ENCODE data around the gene KLF15. TPM values are rescaled to one million over a fixed set of nuclear protein-coding genes. Genes with fewer than 3 reads are reported as not detected.

The KLF15 gene
- total and polyA plus RNA-seq, 2 experiments from 2014 or later, result 3.5 to 19.8 TPM

DNA sequence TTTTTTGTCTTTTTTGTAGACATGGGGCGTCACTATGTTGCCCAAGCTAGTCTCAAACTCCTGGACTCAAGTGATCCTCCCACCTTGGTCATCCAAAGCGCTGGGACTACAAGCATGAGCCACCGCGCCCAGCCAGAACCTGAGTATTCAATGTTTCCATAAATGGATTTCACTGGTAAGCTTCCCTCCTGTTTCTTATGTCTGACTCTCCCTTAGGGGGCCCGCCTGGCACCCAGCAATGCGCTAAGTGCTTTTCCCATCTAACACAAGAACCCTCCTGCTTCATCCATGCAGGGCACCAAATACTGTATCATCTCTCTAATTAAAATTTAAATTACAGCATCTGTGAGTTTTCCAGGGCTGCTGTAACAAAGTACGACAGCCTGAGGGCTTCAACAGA is 44.9 kb downstream of the KLF15 start:
- H3K4me1 ChIP-seq (ENCODE audit: insufficient read depth), result peaks cover 5% of the 10 kb centered on the region
- H3K4me3 Mint-ChIP-seq, result no peak overlapping the region; the same call in 2 of the 3 replicates

More for the DNA sequence above, 44.9 kb downstream of the KLF15 start:
- peaks cover 14% of the 10 kb centered on the region for H3K4me1 Mint-ChIP-seq
- H3K36me3 ChIP-seq (ENCODE audit: insufficient read depth), result no peaks in the 10 kb centered on the region
- H3K9me2 ChIP-seq (ENCODE audit: insufficient read depth), result no peaks in the 10 kb centered on the region
- H3K27ac ChIP-seq (ENCODE audit: low read depth), result no peak overlapping the region
- no peaks in the 10 kb centered on the region for H4K20me1 ChIP-seq (replicated peaks; ENCODE audit: insufficient read depth)
- no peak for DNase-seq (ENCODE audit: low spot score)
- no peak overlapping the region for H3K27ac Mint-ChIP-seq
- no peaks in the 10 kb centered on the region for H3K27me3 ChIP-seq (ENCODE audit: insufficient read depth)
- H3K27me3 Mint-ChIP-seq (ENCODE audit: insufficient read depth, low read depth, poor library complexity), result peaks cover 17% of the 10 kb centered on the region
- no peak for TF ChIP-seq ZNF114 (CRISPR knock-in tag; IDR thresholded peaks at IDR 0.05)
- TF ChIP-seq EZH2 (IDR thresholded peaks at IDR 0.05; ENCODE audit: low read depth, unreplicated experiment), result no peak
- TF ChIP-seq, protein P1, sequence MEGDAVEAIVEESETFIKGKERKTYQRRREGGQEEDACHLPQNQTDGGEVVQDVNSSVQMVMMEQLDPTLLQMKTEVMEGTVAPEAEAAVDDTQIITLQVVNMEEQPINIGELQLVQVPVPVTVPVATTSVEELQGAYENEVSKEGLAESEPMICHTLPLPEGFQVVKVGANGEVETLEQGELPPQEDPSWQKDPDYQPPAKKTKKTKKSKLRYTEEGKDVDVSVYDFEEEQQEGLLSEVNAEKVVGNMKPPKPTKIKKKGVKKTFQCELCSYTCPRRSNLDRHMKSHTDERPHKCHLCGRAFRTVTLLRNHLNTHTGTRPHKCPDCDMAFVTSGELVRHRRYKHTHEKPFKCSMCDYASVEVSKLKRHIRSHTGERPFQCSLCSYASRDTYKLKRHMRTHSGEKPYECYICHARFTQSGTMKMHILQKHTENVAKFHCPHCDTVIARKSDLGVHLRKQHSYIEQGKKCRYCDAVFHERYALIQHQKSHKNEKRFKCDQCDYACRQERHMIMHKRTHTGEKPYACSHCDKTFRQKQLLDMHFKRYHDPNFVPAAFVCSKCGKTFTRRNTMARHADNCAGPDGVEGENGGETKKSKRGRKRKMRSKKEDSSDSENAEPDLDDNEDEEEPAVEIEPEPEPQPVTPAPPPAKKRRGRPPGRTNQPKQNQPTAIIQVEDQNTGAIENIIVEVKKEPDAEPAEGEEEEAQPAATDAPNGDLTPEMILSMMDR (conservative IDR thresholded peaks at IDR 0.05; ENCODE audit: low read depth in 2 of 2), result no peak
- TF ChIP-seq, protein P2, sequence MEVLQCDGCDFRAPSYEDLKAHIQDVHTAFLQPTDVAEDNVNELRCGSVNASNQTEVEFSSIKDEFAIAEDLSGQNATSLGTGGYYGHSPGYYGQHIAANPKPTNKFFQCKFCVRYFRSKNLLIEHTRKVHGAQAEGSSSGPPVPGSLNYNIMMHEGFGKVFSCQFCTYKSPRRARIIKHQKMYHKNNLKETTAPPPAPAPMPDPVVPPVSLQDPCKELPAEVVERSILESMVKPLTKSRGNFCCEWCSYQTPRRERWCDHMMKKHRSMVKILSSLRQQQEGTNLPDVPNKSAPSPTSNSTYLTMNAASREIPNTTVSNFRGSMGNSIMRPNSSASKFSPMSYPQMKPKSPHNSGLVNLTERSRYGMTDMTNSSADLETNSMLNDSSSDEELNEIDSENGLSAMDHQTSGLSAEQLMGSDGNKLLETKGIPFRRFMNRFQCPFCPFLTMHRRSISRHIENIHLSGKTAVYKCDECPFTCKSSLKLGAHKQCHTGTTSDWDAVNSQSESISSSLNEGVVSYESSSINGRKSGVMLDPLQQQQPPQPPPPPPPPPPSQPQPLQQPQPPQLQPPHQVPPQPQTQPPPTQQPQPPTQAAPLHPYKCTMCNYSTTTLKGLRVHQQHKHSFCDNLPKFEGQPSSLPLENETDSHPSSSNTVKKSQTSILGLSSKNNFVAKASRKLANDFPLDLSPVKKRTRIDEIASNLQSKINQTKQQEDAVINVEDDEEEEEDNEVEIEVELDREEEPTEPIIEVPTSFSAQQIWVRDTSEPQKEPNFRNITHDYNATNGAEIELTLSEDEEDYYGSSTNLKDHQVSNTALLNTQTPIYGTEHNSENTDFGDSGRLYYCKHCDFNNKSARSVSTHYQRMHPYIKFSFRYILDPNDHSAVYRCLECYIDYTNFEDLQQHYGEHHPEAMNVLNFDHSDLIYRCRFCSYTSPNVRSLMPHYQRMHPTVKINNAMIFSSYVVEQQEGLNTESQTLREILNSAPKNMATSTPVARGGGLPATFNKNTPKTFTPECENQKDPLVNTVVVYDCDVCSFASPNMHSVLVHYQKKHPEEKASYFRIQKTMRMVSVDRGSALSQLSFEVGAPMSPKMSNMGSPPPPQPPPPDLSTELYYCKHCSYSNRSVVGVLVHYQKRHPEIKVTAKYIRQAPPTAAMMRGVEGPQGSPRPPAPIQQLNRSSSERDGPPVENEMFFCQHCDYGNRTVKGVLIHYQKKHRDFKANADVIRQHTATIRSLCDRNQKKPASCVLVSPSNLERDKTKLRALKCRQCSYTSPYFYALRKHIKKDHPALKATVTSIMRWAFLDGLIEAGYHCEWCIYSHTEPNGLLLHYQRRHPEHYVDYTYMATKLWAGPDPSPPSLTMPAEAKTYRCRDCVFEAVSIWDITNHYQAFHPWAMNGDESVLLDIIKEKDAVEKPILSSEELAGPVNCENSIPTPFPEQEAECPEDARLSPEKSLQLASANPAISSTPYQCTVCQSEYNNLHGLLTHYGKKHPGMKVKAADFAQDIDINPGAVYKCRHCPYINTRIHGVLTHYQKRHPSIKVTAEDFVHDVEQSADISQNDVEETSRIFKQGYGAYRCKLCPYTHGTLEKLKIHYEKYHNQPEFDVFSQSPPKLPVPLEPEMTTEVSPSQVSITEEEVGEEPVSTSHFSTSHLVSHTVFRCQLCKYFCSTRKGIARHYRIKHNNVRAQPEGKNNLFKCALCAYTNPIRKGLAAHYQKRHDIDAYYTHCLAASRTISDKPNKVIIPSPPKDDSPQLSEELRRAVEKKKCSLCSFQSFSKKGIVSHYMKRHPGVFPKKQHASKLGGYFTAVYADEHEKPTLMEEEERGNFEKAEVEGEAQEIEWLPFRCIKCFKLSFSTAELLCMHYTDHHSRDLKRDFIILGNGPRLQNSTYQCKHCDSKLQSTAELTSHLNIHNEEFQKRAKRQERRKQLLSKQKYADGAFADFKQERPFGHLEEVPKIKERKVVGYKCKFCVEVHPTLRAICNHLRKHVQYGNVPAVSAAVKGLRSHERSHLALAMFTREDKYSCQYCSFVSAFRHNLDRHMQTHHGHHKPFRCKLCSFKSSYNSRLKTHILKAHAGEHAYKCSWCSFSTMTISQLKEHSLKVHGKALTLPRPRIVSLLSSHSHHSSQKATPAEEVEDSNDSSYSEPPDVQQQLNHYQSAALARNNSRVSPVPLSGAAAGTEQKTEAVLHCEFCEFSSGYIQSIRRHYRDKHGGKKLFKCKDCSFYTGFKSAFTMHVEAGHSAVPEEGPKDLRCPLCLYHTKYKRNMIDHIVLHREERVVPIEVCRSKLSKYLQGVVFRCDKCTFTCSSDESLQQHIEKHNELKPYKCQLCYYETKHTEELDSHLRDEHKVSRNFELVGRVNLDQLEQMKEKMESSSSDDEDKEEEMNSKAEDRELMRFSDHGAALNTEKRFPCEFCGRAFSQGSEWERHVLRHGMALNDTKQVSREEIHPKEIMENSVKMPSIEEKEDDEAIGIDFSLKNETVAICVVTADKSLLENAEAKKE (CRISPR knock-in tag; IDR thresholded peaks at IDR 0.05), result no peak
- TF ChIP-seq POLR2AphosphoS5 (IDR thresholded peaks at IDR 0.05; ENCODE audit: low read depth), result no peak
- no peak for TF ChIP-seq CREB1 (CRISPR knock-in tag; IDR thresholded peaks at IDR 0.05; ENCODE audit: low read depth)
- TF ChIP-seq JUNB (IDR thresholded peaks at IDR 0.05; ENCODE audit: unreplicated experiment), result no peak
- TF ChIP-seq, protein P3, sequence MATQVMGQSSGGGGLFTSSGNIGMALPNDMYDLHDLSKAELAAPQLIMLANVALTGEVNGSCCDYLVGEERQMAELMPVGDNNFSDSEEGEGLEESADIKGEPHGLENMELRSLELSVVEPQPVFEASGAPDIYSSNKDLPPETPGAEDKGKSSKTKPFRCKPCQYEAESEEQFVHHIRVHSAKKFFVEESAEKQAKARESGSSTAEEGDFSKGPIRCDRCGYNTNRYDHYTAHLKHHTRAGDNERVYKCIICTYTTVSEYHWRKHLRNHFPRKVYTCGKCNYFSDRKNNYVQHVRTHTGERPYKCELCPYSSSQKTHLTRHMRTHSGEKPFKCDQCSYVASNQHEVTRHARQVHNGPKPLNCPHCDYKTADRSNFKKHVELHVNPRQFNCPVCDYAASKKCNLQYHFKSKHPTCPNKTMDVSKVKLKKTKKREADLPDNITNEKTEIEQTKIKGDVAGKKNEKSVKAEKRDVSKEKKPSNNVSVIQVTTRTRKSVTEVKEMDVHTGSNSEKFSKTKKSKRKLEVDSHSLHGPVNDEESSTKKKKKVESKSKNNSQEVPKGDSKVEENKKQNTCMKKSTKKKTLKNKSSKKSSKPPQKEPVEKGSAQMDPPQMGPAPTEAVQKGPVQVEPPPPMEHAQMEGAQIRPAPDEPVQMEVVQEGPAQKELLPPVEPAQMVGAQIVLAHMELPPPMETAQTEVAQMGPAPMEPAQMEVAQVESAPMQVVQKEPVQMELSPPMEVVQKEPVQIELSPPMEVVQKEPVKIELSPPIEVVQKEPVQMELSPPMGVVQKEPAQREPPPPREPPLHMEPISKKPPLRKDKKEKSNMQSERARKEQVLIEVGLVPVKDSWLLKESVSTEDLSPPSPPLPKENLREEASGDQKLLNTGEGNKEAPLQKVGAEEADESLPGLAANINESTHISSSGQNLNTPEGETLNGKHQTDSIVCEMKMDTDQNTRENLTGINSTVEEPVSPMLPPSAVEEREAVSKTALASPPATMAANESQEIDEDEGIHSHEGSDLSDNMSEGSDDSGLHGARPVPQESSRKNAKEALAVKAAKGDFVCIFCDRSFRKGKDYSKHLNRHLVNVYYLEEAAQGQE (IDR thresholded peaks at IDR 0.05; ENCODE audit: unreplicated experiment), result no peak
- TF ChIP-seq EZH2phosphoT487 (IDR thresholded peaks at IDR 0.05; ENCODE audit: unreplicated experiment), result no peak
- no peak for TF ChIP-seq ZNF331 (CRISPR knock-in tag; IDR thresholded peaks at IDR 0.05; ENCODE audit: low read depth)
- TF ChIP-seq NANOG (IDR thresholded peaks at IDR 0.05; ENCODE audit: borderline replicate concordance), result no peak
- TF ChIP-seq, protein P4, sequence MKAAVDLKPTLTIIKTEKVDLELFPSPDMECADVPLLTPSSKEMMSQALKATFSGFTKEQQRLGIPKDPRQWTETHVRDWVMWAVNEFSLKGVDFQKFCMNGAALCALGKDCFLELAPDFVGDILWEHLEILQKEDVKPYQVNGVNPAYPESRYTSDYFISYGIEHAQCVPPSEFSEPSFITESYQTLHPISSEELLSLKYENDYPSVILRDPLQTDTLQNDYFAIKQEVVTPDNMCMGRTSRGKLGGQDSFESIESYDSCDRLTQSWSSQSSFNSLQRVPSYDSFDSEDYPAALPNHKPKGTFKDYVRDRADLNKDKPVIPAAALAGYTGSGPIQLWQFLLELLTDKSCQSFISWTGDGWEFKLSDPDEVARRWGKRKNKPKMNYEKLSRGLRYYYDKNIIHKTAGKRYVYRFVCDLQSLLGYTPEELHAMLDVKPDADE (IDR thresholded peaks at IDR 0.05), result no peak
- no peak for TF ChIP-seq STAT1 (IDR thresholded peaks at IDR 0.05; ENCODE audit: unreplicated experiment)
- H2AFZ ChIP-seq, result no peak overlapping the region
- H3K4me3 ChIP-seq, result no peak overlapping the region
- H3F3A ChIP-seq (replicated peaks; ENCODE audit: low read depth), result no peaks in the 10 kb centered on the region
- ATAC-seq, result no peak
- no peaks in the 10 kb centered on the region for H3K79me2 ChIP-seq (replicated peaks; ENCODE audit: insufficient read depth)
- H3K9me3 Mint-ChIP-seq, result peaks cover 13% of the 10 kb centered on the region; the same call in 2 of the 3 replicates
- H3K36me3 Mint-ChIP-seq (ENCODE audit: low read depth), result no peaks in the 10 kb centered on the region; the same call in 2 of the 3 replicates
- no peak overlapping the region for H3K4me2 ChIP-seq
